MV-4-11 (cell line): Measurements from ENCODE around the gene MAP3K2.

Experiments used
- DNase-seq: peaks from one replicate; lab custom pipeline; 2025; lab: John Stamatoyannopoulos, UW

Gene MAP3K2

DNA sequence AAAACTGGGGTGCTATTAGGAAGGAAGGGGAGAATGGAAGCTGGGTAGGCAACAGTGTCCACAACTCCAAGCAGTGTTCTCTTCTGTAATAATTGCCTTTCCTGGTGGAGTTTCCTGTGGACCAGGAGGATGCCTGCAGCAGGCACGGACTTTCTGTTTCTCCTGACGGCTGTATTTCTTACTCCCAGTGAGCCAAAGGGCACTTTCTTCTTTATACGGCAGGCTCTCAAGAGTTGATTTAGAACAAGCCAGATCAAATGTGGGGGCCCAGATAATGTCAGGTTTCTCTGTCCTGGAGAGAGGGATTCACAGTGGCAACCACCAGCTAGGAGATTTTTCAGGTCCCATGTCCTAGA is 17.5 kb upstream of the MAP3K2 start:
- DNase-seq: no peak

DNA sequence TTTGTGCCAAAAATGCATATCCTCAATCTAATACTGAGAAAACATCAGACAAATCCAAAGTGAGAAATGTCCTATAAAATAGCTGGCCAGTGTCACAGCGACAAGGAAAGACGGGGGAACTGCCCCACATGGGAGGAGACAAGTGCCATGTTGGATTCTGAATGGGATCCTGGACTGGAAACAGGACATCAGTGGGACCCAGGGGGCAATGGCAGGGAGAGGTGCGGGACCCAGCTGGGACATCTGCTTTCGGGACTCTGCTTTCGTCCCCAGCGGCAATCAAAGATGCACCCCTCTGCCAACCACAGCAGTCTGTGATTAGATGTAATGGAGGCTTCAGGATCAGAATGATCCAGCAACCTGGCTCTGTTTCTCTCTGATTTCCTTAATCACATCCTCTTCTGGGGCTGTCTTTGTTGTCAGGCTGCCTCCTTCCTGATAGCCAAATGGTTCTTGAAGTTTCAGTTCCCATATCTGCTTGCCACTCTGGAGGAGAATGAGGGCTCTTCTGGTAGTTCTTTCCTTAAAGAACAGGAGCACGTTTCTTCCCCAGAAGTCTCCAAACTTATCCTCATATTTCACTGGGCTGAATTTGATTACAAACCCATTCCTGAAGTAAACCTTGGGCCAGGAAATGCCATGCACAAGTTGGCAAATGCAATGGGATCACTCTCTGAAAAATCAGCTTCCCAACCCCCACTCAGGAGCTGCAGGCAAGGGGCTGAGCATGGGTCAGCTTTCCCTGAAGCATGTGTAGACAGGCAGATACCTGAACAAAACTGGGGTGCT is 16.9 kb upstream of the MAP3K2 start:
- DNase-seq: peak; percentile 90

DNA sequence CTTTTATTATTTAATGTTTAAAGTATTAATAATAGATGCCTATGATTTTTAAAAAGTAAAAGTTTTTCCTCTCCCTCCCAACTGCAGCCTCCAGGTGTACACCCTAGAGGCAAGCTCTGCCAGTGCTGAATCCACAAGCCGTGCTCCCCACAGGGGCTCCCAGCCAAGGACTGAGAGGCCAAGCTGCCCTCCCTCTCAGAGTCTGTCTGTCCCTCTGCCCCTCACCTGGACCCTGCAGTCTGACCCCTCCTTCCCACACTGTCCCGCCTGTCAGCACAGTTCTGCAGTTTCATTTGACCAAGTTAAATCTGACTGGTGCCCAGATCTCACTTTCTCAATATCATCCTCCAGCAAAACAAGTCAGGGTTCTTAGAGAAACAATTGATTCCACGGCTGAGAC is 15.7 kb upstream of the MAP3K2 start:
- DNase-seq: no peak

DNA sequence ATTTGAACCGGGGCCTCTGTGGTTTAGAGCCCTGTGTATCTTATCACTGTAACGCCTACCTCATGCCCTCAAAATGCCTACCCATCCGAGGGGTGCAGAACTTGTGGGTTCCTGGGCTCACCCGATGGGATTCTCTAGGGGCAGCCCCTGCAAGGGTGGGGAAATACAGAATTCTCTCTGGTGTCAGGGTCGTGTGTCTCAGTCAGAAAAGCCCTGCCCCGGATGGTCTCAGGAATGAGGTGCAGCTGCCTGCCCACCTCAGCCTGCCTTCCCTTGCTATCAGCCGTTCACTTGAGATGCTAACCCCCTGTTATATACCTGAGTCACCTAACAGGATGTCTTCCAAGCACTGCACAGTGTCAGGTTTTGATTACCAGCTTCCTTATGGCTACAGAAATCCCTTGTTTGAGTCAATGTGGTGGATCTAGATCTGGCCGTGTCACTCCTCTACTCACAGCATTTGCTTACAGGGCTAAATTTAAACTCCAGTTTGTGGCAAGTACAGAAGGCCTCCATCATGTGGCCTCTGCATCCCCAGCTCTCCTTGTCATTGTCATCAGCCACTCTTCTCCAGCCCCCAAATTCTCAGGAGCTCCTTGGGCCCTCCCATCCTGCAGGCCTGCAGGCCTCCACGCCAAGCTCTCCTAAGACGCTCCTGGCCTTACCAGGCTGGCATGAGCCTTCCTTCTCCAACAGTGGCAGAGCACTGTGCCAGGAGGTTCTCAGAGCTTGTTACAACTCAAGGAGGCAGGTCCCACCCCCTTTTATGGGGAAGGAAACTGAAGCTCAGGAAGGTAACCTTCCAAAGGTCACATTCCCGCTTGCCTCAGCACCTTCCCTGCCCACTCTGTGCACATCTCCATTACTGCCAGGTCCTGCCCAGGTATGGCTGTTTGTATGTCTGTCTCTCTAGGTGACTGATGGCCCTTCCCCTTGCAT is 14.3 kb upstream of the MAP3K2 start:
- no peak for DNase-seq

DNA sequence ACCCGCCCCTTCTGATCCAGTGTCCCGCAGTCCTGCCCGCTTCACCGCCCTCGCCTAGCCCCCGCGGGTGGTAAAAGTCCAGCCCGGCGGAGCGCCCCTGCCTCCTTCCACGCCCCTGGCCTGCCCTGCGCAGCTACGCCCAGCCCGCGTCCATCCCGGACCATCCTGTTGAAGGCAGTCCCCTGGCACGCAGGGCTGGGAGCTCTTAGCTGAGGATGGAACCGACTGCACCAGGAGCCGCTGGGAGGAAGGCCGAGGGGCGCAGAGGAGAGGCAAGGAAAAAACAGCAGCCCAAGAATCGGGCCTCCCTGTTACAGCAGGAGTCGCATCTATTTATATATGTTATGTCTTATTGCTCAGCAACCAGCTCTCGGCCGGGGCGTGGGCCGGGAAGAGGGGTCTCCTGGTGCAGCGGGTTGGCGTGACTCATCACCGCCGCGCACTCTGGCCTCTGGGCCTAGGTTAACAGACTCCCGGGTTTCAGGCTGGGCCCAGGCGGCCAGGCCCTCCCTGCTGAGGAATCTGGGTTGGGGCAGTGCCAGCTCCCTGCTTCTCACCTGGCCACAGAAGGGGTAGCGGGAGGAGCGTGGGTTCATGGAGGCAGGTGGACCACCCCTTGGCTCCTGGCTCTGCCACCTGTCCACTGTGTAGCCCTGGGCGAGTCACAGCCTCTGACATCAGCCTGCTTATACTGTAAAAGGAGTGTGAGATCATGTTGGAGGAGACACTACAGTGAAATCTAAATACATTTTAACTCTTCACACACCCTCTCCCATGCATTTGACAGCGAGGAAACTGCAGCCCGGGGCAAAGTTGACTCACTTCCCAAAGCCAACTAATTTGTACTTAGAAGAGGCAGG is 13.4 kb upstream of the MAP3K2 start:
- no peak for DNase-seq

DNA sequence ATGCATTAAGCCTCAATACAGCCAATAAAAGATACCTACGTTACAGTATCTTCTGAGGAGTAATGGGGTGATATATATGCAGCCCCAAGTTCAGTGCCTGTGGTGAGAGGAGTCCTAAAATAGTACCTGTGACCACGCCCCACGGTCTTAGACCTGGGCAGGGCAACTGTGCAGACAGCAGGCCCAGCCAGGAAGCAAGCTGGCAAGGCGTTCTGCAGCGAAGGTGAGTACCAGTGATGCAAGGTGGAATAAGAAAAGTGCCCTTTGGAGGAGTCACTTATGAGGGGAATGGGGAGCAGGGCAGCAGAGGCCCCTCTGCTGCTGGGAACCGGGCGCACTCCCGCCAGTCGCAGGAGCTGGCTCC is 12.7 kb upstream of the MAP3K2 start:
- DNase-seq: no peak

DNA sequence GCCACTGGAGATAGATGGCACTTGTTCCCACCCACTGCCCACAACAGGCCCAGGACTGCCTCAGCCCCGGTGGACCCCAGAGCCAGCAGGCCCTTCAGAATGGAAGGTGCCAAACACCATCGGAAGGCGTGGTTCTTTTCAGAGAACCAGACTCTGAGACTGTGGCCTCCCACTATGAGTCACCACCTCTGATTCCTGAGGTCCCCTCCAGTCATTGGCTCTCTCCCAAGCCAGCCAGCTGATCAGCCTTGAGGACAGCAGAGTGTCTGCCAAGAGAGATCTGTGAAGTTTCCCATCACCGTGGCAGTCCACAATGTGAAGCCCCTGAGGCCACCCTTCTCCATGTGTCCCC is 10.4 kb upstream of the MAP3K2 start:
- DNase-seq: peak; percentile 87

DNA sequence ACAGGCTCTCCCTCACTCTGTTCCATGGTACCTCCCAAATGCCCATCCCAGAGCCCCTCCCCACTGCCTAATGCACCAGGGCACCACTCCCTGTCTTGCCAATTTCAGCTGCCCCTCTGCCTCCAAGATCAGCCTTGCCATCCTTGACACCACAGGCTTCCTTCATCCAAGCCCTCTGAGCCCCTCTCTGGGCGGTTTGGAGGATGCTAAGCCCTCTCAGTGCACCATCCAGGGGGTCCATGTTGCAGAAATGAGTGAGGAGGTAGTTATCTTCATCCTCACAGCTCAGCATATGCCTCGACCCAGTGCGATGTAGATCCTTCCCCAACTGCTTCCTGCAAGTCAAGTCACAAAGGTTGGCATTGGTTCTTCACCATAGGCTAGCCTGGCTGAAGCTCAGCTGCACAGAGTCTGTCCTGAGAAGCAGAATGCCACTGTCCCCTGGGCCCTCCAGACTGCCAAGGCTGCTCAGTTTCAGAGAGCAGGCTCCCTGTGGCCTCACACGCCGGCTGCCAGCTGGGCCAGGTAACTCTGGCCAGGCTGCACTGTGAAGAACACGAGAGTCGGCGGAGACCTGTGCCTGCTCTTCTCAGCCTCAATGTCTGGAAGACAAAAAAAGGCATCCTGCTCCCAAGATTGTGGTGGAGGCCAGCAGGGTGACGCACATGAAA is 9.9 kb upstream of the MAP3K2 start:
- no peak for DNase-seq

DNA sequence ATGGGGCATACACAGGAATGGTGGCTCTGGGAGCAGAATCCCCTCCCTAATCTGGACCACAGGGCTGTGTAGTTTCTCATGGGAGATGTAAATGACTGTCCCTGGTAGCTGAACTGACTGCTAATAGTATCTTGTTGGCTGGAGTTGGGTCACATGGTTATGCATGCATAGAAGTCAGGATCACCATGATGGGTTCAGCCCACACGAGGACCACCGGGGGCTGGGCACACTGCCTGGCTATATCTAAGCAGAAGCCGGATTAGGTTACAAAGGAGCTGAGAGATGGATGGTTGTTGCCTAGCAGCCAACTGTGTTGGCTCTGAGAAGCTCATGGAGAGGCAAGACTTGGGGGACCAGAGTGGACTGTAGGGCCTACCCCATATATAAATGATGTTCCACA is 6.7 kb upstream of the MAP3K2 start:
- no peak for DNase-seq

DNA sequence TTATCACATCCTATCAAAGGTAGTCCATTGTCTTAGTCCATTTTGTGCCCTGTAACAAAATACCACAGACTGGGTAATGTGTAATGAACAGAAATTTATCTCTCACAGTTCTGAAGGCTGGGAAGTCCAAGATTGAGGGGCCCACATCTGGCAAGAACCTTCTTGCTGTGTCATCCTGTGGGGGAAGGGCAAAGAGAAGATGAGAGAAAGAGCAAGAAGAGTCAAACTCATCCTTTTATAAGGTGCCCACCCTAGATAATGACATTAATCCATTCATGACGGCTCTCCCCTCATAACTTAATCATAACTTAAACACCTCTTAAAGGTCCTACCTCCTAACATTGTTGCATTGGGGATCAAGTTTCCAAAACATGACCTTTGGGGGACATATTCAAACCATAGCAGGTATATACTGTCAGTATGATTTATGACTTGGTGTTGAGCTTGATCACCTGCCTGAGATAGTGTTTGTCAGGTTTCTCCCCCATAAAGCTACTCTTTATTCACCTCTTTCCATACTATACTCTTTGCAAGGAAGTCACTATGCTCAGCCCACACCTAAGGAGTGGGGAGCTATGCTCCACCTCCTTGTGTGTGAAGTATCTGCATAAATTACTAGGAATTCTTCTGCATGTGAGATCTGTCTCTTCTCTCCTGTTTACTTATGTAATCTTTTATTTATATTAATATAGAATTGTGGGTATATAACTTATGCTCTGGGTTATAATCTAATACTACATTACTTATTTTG is 5.2 kb upstream of the MAP3K2 start:
- no peak for DNase-seq

DNA sequence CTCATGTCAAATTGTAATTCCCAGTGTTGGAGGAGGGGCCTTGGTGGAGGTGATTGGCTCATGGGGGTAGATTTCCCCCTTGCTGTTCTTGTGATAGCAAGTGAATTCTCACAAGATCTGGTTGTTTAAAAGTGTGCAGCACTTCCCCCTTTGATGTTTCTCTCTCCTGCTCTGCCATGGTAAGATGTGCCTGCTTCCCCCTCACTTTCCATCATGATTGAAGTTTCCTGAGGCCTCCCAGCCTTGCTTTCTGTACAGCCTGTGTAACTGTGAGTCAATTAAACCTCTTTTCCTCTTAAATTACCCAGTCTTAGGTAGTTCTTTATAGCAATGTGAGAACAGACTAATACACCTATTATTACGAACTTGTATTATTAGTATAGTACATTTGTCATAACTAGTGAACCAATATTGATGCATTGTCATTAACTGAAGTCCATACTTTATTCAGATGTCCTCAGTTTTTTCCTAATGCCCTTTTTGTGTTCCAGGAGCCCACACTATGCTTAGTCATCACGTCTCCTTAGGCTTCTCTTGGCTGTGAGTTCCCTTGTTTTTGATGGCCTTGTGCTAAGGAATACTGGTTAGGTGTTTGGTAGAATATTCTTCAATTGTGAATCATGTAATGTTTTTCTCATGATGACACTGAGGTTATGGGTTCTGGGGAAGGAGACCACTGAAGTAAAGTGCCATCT is 4.5 kb upstream of the MAP3K2 start:
- peak; percentile 12 for DNase-seq

DNA sequence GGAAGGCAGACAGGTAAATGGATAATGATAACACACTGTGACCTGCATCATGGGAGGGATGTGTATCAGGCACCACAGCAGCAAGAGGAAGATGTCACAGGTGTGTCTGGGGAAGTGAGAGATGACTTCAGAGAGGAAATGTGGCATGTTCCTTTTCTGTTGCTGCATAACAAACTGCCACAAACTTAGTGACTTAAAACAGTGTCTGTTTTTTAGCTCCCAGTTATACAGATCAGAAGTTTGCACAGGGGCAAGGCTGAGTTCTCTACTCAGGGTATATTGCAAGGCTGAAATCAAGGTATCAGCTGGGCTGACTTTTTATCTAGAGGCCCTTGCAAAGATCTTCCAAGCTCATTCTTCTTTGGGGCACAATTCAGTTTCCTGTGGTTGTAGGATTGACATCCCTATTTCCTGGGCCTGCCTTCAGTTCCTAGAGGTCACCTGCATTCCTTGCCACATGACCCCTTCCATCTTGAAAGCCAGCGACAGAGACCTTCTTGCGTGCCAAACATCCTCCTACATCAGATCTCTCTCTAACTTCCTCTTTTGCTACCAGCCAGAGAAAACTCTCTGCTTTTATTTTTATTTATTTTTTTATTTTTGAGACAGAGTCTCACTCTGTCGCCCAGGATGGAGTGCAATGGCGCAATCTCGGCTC is 2.1 kb upstream of the MAP3K2 start:
- peak; percentile 71 for DNase-seq

DNA sequence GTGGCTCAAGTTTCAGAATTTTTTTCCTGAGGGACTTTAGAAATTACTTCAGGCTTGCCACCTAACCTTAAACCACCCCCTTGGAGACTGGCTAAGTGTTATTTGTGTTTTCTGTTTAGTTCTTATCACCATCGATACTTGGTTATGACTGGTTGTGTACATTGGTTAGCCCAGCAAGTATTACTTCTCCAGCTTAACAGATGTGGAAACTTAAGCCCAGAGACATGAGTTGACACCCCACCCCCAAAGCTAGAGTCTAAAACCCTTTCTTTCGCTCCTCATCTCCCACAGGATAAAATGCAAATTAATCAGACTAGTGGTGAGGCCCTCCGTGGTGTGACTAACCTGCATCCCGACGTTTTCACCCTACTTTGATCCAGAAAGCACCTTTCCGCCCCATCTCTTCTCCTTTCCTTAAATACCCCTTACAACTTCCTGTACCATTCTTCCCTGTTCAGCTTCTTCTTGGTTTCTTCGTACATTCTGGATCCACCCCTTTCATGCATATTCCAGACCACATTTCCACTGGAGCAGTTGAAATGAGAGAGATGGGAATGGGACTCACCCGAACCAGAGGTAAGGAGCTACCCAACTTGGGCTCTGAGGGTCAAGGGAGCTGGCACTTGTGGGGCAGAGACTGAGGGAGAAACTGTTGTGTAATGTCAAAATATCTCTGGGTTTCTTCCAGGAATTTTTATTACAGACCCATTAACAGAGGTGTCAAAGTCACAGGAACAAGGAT is 819 bp upstream of the MAP3K2 start:
- peak; percentile 34 for DNase-seq

DNA sequence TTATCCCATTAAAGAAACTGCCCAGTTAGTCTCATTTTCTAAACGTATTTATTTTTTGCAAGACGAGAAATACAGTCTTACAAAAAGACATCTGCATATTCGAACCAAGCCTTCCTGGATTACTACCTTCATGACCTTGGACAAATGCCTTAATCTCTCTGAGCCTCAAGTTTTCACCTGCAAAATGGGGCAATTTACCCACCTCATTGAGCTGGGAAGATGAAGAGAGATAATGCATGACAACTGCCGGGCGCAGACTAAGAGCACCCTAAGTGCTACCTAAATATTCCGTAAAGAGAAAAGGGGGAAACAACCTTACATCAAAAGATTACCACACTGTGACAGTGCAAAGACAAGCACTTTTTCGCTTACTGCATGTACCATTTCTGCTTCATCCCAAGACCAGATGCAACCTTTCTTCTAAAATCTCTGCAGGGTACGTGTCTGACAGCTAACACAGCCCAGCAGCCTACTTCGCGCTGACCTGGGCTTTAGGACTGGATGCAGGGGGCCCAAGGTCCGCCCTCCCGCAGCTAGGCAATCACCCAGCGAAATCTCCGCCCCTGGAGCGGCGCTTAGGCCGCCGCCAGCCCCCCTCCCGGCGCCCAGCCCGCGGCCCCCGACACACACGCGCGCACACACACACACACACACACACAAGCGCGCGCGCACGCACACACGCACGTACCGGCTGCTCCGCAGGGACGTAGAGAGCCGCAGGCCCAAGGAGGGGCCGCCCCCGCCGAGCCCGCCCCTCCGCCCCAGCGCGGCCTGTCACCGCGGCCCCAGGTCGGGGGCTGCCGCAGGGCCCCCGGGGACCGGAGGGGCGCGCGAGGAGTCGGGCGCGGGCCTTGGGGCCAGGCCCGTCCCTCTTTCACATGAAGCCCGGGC is 766 bp downstream of the MAP3K2 start:
- DNase-seq: peak; percentile 77

DNA sequence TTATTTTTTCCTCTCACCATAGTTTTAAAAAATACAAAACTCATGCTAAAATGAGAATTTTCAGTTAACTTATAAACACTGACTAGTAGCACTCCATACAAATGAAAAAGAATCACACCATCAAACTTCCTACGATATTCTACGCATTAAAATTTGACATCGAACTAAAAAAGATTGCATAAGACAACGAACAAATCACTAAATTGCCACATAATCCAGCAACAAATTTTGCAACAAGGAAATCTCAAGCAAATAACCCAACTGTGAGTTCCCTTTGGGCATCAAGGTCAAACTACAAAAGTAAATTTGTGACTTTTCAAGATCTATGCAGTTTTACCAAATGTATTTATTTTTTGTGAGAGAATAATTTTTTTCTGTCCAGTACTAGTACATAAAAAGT is 1.5 kb downstream of the MAP3K2 start:
- peak; percentile 49 for DNase-seq

DNA sequence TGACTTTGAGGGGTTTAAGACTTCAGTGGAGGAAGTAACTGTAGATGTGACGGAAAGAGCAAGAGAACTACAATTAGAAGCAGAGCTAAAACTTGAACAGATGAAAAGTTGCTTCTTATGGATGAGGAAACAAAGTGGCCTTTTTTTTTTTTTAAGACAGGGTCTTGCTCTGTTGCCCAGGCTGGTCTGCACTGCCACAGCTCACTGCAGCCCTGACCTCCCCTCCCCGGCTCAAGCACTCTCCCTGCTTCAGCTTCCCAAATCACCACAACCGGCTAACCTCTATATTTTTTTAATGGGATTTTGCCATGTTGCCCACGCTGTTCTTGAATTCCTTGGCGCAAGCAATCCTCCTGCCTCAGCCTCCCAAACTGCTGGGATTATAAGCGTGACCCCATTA is 3.2 kb downstream of the MAP3K2 start:
- DNase-seq: no peak

DNA sequence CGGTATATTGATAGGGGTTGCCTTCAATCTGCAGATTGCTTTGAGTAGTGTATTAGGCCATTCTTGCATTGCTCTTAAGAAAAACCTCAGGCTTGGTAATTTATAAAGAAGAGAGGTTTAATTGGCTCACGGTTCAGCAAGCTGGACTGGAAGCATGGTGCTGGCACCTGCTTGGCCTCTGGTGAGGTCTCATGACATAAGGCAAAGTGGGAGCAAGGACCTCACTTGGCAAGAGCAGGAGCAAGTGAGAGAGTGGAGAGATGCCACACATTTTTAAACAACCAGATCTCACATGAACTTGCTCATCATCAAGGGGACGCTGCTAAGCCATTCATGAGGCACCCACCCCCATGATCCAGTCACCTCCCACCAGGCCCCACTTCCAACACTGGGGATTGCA is 4.9 kb downstream of the MAP3K2 start:
- DNase-seq: no peak

DNA sequence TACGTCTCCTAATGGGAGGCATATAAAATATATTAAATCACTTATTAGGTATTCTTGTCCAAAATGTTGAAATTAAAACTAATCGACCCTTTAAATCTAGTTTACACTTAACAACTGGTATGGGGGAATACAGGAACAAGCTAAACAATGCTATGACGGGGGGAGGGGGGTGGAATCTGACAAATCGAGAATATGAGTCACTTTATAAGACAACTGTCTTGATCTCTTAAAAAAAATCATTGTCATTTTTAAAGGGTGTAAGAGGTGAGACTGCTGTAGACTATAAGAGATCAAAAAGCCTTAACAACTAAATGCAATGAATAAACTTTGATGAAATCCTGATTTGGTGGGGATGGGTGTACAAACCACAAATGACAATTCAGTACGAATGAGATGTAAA is 6.0 kb downstream of the MAP3K2 start:
- no peak for DNase-seq
